Epithelial cell of esophagus (primary cell): ENCODE results near the gene ADAMTS18.

Experiments
- DNase-seq: peaks from one replicate; pipeline ENCODE4 v3.0.0; 2010; ENCODE audit warnings: low read depth
- H3K4me3 ChIP-seq: 2 replicates; pipeline ENCODE4 v1.5.1; 2011; ENCODE audit warnings: mild to moderate bottlenecking, low read length, control low read depth
- TF ChIP-seq, protein P1 (sequence below): IDR thresholded peaks from 2 replicates; pipeline ENCODE4 v1.5.1; 2011; ENCODE audit warnings: low read depth, mild to moderate bottlenecking, low read length, control low read depth, inconsistent platforms; ENCODE audit not compliant: insufficient read depth; ENCODE audit errors: missing control alignments

ADAMTS18 gene

GRCh38 chr16:77298418-77299360 is 136.1 kb downstream of the ADAMTS18 start:
- TF ChIP-seq, protein P1, sequence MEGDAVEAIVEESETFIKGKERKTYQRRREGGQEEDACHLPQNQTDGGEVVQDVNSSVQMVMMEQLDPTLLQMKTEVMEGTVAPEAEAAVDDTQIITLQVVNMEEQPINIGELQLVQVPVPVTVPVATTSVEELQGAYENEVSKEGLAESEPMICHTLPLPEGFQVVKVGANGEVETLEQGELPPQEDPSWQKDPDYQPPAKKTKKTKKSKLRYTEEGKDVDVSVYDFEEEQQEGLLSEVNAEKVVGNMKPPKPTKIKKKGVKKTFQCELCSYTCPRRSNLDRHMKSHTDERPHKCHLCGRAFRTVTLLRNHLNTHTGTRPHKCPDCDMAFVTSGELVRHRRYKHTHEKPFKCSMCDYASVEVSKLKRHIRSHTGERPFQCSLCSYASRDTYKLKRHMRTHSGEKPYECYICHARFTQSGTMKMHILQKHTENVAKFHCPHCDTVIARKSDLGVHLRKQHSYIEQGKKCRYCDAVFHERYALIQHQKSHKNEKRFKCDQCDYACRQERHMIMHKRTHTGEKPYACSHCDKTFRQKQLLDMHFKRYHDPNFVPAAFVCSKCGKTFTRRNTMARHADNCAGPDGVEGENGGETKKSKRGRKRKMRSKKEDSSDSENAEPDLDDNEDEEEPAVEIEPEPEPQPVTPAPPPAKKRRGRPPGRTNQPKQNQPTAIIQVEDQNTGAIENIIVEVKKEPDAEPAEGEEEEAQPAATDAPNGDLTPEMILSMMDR: no peak
- peak; percentile 91 for DNase-seq
- no peak overlapping the region for H3K4me3 ChIP-seq

GRCh38 chr16:77297996-77298395 is 136.8 kb downstream of the ADAMTS18 start:
- TF ChIP-seq, protein P1: no peak

GRCh38 chr16:77295896-77296295 is 138.9 kb downstream of the ADAMTS18 start:
- no peak overlapping the region for H3K4me3 ChIP-seq
- peak; percentile 41 for DNase-seq
- TF ChIP-seq, protein P1: no peak

More at GRCh38 chr16:77297996-77298395, 136.8 kb downstream of the ADAMTS18 start:
- no peak overlapping the region for H3K4me3 ChIP-seq
- no peak for DNase-seq

GRCh38 chr16:77290451-77291115 is 144.3 kb downstream of the ADAMTS18 start:
- DNase-seq: peak; percentile 53
- H3K4me3 ChIP-seq: no peak overlapping the region
- TF ChIP-seq, protein P1: no peak

GRCh38 chr16:77289331-77289809 is 145.5 kb downstream of the ADAMTS18 start:
- TF ChIP-seq, protein P1: no peak
- peak; percentile 52 for DNase-seq
- H3K4me3 ChIP-seq: no peak overlapping the region

GRCh38 chr16:77288222-77288621 is 146.6 kb downstream of the ADAMTS18 start:
- TF ChIP-seq, protein P1: no peak
- DNase-seq: peak; percentile 86
- H3K4me3 ChIP-seq: no peak overlapping the region
